MCF 10A (cell line): ENCODE data around the gene DLGAP5. TPM values are rescaled to one million over a fixed set of nuclear protein-coding genes. Genes with fewer than 3 reads are reported as not detected.

Source experiments
- BruUV-seq: library from RNA; stranded (reverse); fragments of 400-500 nt; replicated peaks from 2 replicates; lab custom pipeline; 2021; lab: Mats Ljungman, UMichigan
- CTCF ChIA-PET: fragments of 300-600 bp; sonication (Branson Sonifier 250); formaldehyde crosslinking; extraction: SDS; loops from one replicate; lab custom pipeline; 2021; ENCODE audit warnings: antibody characterized with exemption, inconsistent platforms; lab: Yijun Ruan, JAX
- POLR2A ChIA-PET: fragments of 300-600, 350-650 bp; sonication (Branson Sonifier 250); formaldehyde crosslinking; extraction: SDS; loops from one replicate; lab custom pipeline; 2020; ENCODE audit warnings: antibody characterized with exemption, inconsistent platforms; lab: Yijun Ruan, JAX
- DNase-seq: peaks from one replicate; pipeline ENCODE4 v3.0.0-alpha.2; 2018; ENCODE audit not compliant: unreplicated experiment
- H3K27ac Mint-ChIP-seq: one replicate; pipeline ENCODE4 v1.8.0; 2022; ENCODE audit warnings: mild to moderate bottlenecking, low read depth, mixed read lengths; ENCODE audit not compliant: unreplicated experiment
- H3K27me3 Mint-ChIP-seq: one replicate; pipeline ENCODE4 v1.8.0; 2022; ENCODE audit warnings: mixed read lengths; ENCODE audit not compliant: insufficient read depth, unreplicated experiment
- H3K36me3 Mint-ChIP-seq: one replicate; pipeline ENCODE4 v1.8.0; 2022; ENCODE audit warnings: mild to moderate bottlenecking, moderate library complexity, mixed read lengths; ENCODE audit not compliant: insufficient read depth, unreplicated experiment
- H3K4me1 Mint-ChIP-seq: one replicate; pipeline ENCODE4 v1.8.0; 2022; ENCODE audit warnings: mixed read lengths; ENCODE audit not compliant: insufficient read depth, unreplicated experiment
- H3K4me3 Mint-ChIP-seq: one replicate; pipeline ENCODE4 v1.8.0; 2022; ENCODE audit warnings: mild to moderate bottlenecking, moderate library complexity, mixed read lengths; ENCODE audit not compliant: unreplicated experiment
- H3K9me3 Mint-ChIP-seq: one replicate; pipeline ENCODE4 v1.8.0; 2022; ENCODE audit warnings: mixed read lengths; ENCODE audit not compliant: unreplicated experiment
- intact Hi-C: fragments of 100-400 bp; cut with micrococcal nuclease; formaldehyde crosslinking; loops from 2 replicates; pipeline ENCODE4 v1.14.1; 2022
- total RNA-seq: library from RNA; stranded (reverse); gene quantifications from 2 replicates; pipeline ENCODE4 v1.2.3, GENCODE V29; 2022
- TF ChIP-seq, protein P1 (sequence below): fragments of 200-600 bp; IDR thresholded peaks from one replicate; pipeline ENCODE4 v1.8.0; 2022; ENCODE audit warnings: antibody characterized with exemption, mild to moderate bottlenecking; ENCODE audit not compliant: unreplicated experiment

DLGAP5 gene
- total RNA-seq, 1 experiment from 2014 or later: 17.6 TPM

GRCh38 chr14:55105991-55106390, 85.4 kb downstream of the DLGAP5 start:
- TF ChIP-seq, protein P1, sequence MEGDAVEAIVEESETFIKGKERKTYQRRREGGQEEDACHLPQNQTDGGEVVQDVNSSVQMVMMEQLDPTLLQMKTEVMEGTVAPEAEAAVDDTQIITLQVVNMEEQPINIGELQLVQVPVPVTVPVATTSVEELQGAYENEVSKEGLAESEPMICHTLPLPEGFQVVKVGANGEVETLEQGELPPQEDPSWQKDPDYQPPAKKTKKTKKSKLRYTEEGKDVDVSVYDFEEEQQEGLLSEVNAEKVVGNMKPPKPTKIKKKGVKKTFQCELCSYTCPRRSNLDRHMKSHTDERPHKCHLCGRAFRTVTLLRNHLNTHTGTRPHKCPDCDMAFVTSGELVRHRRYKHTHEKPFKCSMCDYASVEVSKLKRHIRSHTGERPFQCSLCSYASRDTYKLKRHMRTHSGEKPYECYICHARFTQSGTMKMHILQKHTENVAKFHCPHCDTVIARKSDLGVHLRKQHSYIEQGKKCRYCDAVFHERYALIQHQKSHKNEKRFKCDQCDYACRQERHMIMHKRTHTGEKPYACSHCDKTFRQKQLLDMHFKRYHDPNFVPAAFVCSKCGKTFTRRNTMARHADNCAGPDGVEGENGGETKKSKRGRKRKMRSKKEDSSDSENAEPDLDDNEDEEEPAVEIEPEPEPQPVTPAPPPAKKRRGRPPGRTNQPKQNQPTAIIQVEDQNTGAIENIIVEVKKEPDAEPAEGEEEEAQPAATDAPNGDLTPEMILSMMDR: no peak

GRCh38 chr14:55103971-55104954, 87.1 kb downstream of the DLGAP5 start:
- peak overlapping the region; percentile 99 for H3K27ac Mint-ChIP-seq
- ChIA-PET POLR2A (interaction anchor here (0.6 to 9.3 kb wide), 23 partner anchors 9 to 307 kb away, joined by 3 to 385 read pairs (median 10); partner anchors contain the start of genes LGALS3, MAPK1IP1L, SOCS4 and WDHD1), CTCF (interaction anchor here (0.7 to 2.7 kb wide), 9 partner anchors 10 to 57 kb away, joined by 3 to 15 read pairs (median 7); no protein-coding TSS in a partner anchor)
- BruUV-seq: no TSS peak
- TF ChIP-seq, protein P1: no peak
- intact Hi-C loops: loop anchor here (1.0 kb wide), 1 partner anchor 26 kb away; no protein-coding TSS in a partner anchor
- peak overlapping the region; percentile 81 for H3K4me3 Mint-ChIP-seq
- H3K36me3 Mint-ChIP-seq: no peaks in the 10 kb centered on the region
- DNase-seq: no peak
- H3K27me3 Mint-ChIP-seq: no peaks in the 10 kb centered on the region
- no peaks in the 10 kb centered on the region for H3K9me3 Mint-ChIP-seq
- peaks cover 32% of the 10 kb centered on the region for H3K4me1 Mint-ChIP-seq

More at GRCh38 chr14:55105991-55106390, 85.4 kb downstream of the DLGAP5 start:
- H3K27me3 Mint-ChIP-seq: no peaks in the 10 kb centered on the region
- H3K9me3 Mint-ChIP-seq: no peaks in the 10 kb centered on the region
- BruUV-seq: no TSS peak
- peaks cover 32% of the 10 kb centered on the region for H3K4me1 Mint-ChIP-seq
- ChIA-PET POLR2A (interaction anchor here (0.6 to 9.3 kb wide), 6 partner anchors 8 to 89 kb away, joined by 3 to 385 read pairs (median 18); partner anchors contain the start of genes LGALS3 and MAPK1IP1L), CTCF (interaction anchor here (0.8 to 1.2 kb wide), 2 partner anchors 14 to 26 kb away, joined by 3 to 4 read pairs; no protein-coding TSS in a partner anchor)
- DNase-seq: no peak
- H3K36me3 Mint-ChIP-seq: no peaks in the 10 kb centered on the region
- no peak overlapping the region for H3K4me3 Mint-ChIP-seq
- no peak overlapping the region for H3K27ac Mint-ChIP-seq
- intact Hi-C loops: no loop called here

GRCh38 chr14:55103005-55103640, 88.3 kb downstream of the DLGAP5 start:
- Mint-ChIP-seq H3K9me3 (no peaks in the 10 kb centered on the region), H3K4me1 (peaks cover 37% of the 10 kb centered on the region), H3K27me3 (no peaks in the 10 kb centered on the region), H3K27ac (peak overlapping the region; percentile 99), H3K36me3 (peaks cover 7% of the 10 kb centered on the region), H3K4me3 (peak overlapping the region; percentile 81)
- DNase-seq: peak; percentile 97
- TF ChIP-seq, protein P1: no peak
- no TSS peak for BruUV-seq
- ChIA-PET POLR2A (interaction anchor here (0.6 to 9.3 kb wide), 33 partner anchors 9 to 308 kb away, joined by 3 to 385 read pairs (median 7); partner anchors contain the start of genes LGALS3, MAPK1IP1L, SOCS4 and WDHD1), CTCF (interaction anchor here (0.9 to 2.7 kb wide), 13 partner anchors 9 to 58 kb away, joined by 3 to 15 read pairs (median 7); no protein-coding TSS in a partner anchor)
- intact Hi-C loops: loop anchor here (1.0 kb wide), 1 partner anchor 27 kb away; no protein-coding TSS in a partner anchor
